HCT116 (cell line): Measurements from ENCODE around the gene CXADR. TPM values are rescaled to one million over a fixed set of nuclear protein-coding genes. Genes with fewer than 3 reads are reported as not detected.
"Not testable (repeated sequence)": the region's sequence is repeated elsewhere in the genome, so short reads cannot be mapped to it uniquely, and the experiment has no call there.

Experiments used
- ATAC-seq: fragments of 200-7000 bp; cut with Tn5 transposase; 2 replicates; pipeline ENCODE4 v1.9.1; 2020; ENCODE audit warnings: mild to moderate bottlenecking, moderate library complexity
- BruUV-seq: library from RNA; stranded (reverse); fragments of 400-500 nt; replicated peaks from 2 replicates; lab custom pipeline; 2021; lab: Mats Ljungman, UMichigan
- CTCF ChIA-PET: fragments of 300-600 bp; sonication (Branson Sonifier 250); formaldehyde crosslinking; loops from one replicate; lab custom pipeline; 2021; ENCODE audit warnings: antibody characterized with exemption; lab: Charles Lee
- POLR2A ChIA-PET: fragments of 300-600, 350-600 bp; sonication (Branson Sonifier 250); formaldehyde crosslinking; loops from one replicate; lab custom pipeline; 2021; ENCODE audit warnings: antibody characterized with exemption; lab: Charles Lee
- RAD21 ChIA-PET, 2 experiments: fragments of 300-600 bp; sonication (Branson Sonifier 250); formaldehyde crosslinking; loops; one replicate each; lab custom pipeline; 2023; ENCODE audit warnings: low total read pairs in 2 of 2; ENCODE audit not compliant: uncharacterized antibody in 2 of 2, unreplicated experiment in 2 of 2, low non-redundant PET in 1 of 2; lab: Charles Lee
- DNase-seq: peaks from one replicate; pipeline ENCODE4 v3.0.0-alpha.2; 2010; ENCODE audit warnings: low read depth, low spot score
- H2AFZ ChIP-seq: fragments of 200-600 bp; shearing (Covaris generic), sonication (generic); 2 replicates; pipeline ENCODE4 v1.6.1; 2017; ENCODE audit warnings: low read depth, mixed run types, mixed read lengths, antibody characterized with exemption, low read length; ENCODE audit not compliant: poor library complexity, severe bottlenecking
- H3K27ac ChIP-seq: 2 replicates; pipeline ENCODE4 v1.5.1; 2012; ENCODE audit warnings: low read depth, low read length
- H3K27me3 ChIP-seq: fragments of 200-600 bp; sonication (generic); 2 replicates; pipeline ENCODE4 v1.6.1; 2016; ENCODE audit warnings: mixed run types, low read length, mixed read lengths; ENCODE audit not compliant: insufficient read depth
- H3K36me3 ChIP-seq, 2 experiments: fragments of 200-500 bp in 1 of 2; fragments of 200-600 bp in 1 of 2; sonication (Bioruptor generic) in 1 of 2; sonication (generic) in 1 of 2; 2 replicates each; pipeline versions ENCODE4 v1.5.1 to v1.6.1; 2014 to 2016; ENCODE audit warnings: low read length in 2 of 2, inconsistent platforms in 1 of 2, mixed read lengths in 1 of 2, mixed run types in 1 of 2; ENCODE audit not compliant: insufficient read depth in 2 of 2, control insufficient read depth in 1 of 2
- H3K4me1 ChIP-seq, 2 experiments: fragments of 200-600 bp in 1 of 2; sonication (generic) in 1 of 2; 2 replicates each; pipeline versions ENCODE4 v1.5.1 to v1.6.1; 2012 to 2017; ENCODE audit warnings: low read length in 2 of 2, inconsistent platforms in 1 of 2, mild to moderate bottlenecking in 1 of 2, mixed read lengths in 1 of 2, mixed run types in 1 of 2, moderate library complexity in 1 of 2; ENCODE audit not compliant: insufficient read depth in 2 of 2, control insufficient read depth in 1 of 2
- H3K4me2 ChIP-seq: fragments of 200-600 bp; sonication (generic); 2 replicates; pipeline ENCODE4 v1.6.1; 2017; ENCODE audit warnings: mixed run types, low read length, mixed read lengths
- H3K4me3 ChIP-seq, 2 experiments: fragments of 200-600 bp in 1 of 2; sonication (generic) in 1 of 2; replicated peaks in 1 of 2; 2 replicates each; pipeline ENCODE4 v1.5.1; 2011 to 2016; ENCODE audit warnings: low read length in 2 of 2, control low read depth in 1 of 2, low read depth in 1 of 2, mild to moderate bottlenecking in 1 of 2, mixed read lengths in 1 of 2, mixed run types in 1 of 2
- H3K79me2 ChIP-seq: fragments of 200-600 bp; sonication (generic); 2 replicates; pipeline ENCODE4 v1.6.1; 2017; ENCODE audit warnings: mild to moderate bottlenecking, mixed run types, low read length, moderate library complexity, mixed read lengths; ENCODE audit not compliant: insufficient read depth
- H3K9ac ChIP-seq: fragments of 200-600 bp; sonication (generic); 2 replicates; pipeline ENCODE4 v1.6.1; 2016; ENCODE audit warnings: low read length, mixed read lengths
- H3K9me2 ChIP-seq: fragments of 200-600 bp; sonication (generic), shearing (Covaris generic); 2 replicates; pipeline ENCODE4 v1.6.1; 2017; ENCODE audit warnings: mixed run types, mild to moderate bottlenecking, moderate library complexity; ENCODE audit not compliant: insufficient read depth
- H3K9me3 ChIP-seq, 2 experiments: fragments of 200-500 bp in 1 of 2; fragments of 200-600 bp in 1 of 2; sonication (Bioruptor generic) in 1 of 2; sonication (generic) in 1 of 2; 2 replicates each; pipeline ENCODE4 v1.6.1; 2014 to 2017; ENCODE audit warnings: low read length in 2 of 2, mixed read lengths in 2 of 2, inconsistent platforms in 1 of 2, low read depth in 1 of 2, mild to moderate bottlenecking in 1 of 2, mixed run types in 1 of 2, moderate library complexity in 1 of 2; ENCODE audit not compliant: control insufficient read depth in 1 of 2, insufficient read depth in 1 of 2
- H4K20me1 ChIP-seq: fragments of 200-600 bp; sonication (generic), shearing (Covaris generic); 2 replicates; pipeline ENCODE4 v1.6.1; 2017; ENCODE audit warnings: mixed run types, mild to moderate bottlenecking, moderate library complexity; ENCODE audit not compliant: insufficient read depth
- CBX3 ChIP-seq: IDR thresholded peaks from 2 replicates; pipeline ENCODE4 v1.6.1; 2012; ENCODE audit warnings: low read depth
- EGR1 ChIP-seq: IDR thresholded peaks from 2 replicates; pipeline ENCODE4 v1.6.1; 2012; ENCODE audit warnings: low read depth
- SIN3A ChIP-seq: IDR thresholded peaks from 2 replicates; pipeline ENCODE4 v1.6.1; 2012; ENCODE audit warnings: low read depth
- SP1 ChIP-seq: IDR thresholded peaks from 2 replicates; pipeline ENCODE4 v1.6.1; 2012; ENCODE audit warnings: low read depth
- TCF7L2 ChIP-seq: IDR thresholded peaks from 2 replicates; pipeline ENCODE4 v1.7.0; 2011; ENCODE audit warnings: borderline replicate concordance, inconsistent platforms; ENCODE audit not compliant: insufficient read depth, insufficient read length; ENCODE audit errors: extremely low read depth
- YY1 ChIP-seq: IDR thresholded peaks from 2 replicates; pipeline ENCODE4 v1.6.1; 2011; ENCODE audit warnings: low read length, low read depth, moderate library complexity, mild to moderate bottlenecking; ENCODE audit not compliant: insufficient replicate concordance; ENCODE audit errors: extremely low read depth
- intact Hi-C: fragments of 100-400 bp; cut with micrococcal nuclease; formaldehyde crosslinking; loops from 2 replicates; pipeline ENCODE4 v1.10.0; 2022
- total RNA-seq: library from RNA; stranded (reverse); gene quantifications from one replicate; pipeline ENCODE4 v1.2.1, GENCODE V29; 2021; ENCODE audit not compliant: unreplicated experiment

The CXADR gene
- total RNA-seq, 1 experiment from 2014 or later = 21.6 TPM

- BruUV-seq = no TSS peak
- H3K9ac ChIP-seq = no peak overlapping the region
- DNase-seq (no peak), ATAC-seq (no peak)
- H3K36me3 ChIP-seq = no peaks in the 10 kb centered on the region
- H4K20me1 ChIP-seq = no peaks in the 10 kb centered on the region
- H3K4me2 ChIP-seq = no peak overlapping the region
- TF ChIP-seq YY1 (no peak), SIN3A (no peak), SP1 (no peak), EGR1 (no peak), TCF7L2 (no peak), CBX3 (no peak)
- no peak overlapping the region for H2AFZ ChIP-seq
- no peaks in the 10 kb centered on the region for H3K9me2 ChIP-seq
- H3K4me3 ChIP-seq = no peak overlapping the region
- H3K4me1 ChIP-seq = no peaks in the 10 kb centered on the region
- H3K9me3 ChIP-seq = no peaks in the 10 kb centered on the region
- RAD21 ChIA-PET = no interaction called here
- intact Hi-C loops = no loop called here
- POLR2A ChIA-PET = no interaction called here
- no peaks in the 10 kb centered on the region for H3K79me2 ChIP-seq
- H3K27ac ChIP-seq = no peak overlapping the region
- CTCF ChIA-PET = no interaction called here
- no peaks in the 10 kb centered on the region for H3K27me3 ChIP-seq
These were observed 36.8 kb upstream of the CXADR start for GRCh38 chr21:17476006-17476405.

DNA sequence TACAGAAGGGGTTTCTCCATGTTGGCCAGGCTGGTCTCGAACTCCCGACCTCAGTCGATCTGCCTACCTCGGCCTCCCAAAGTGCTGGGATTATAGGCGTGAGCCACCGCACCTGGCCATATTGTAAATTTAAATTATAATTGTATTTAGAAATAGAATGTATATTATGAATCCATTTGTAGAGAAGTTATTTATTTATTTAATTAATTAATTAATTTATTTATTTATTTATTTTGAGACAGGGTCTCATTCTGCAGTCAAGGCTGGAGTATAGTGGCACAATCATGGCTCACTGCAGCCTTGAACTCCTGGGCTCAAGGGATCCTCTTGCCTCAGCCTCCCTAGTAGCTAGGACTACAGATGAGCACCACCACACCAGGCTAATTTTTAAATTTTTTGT lies 34.7 kb upstream of the CXADR start:
- POLR2A ChIA-PET, ATAC-seq, intact Hi-C loops, H3K27ac ChIP-seq, H3K36me3 ChIP-seq, H3K4me3 ChIP-seq, H3K9me3 ChIP-seq, H3K9me2 ChIP-seq, H3K27me3 ChIP-seq, H3K79me2 ChIP-seq, H3K4me2 ChIP-seq, H3K4me1 ChIP-seq, RAD21 ChIA-PET, CTCF ChIA-PET, BruUV-seq, H4K20me1 ChIP-seq, H2AFZ ChIP-seq, DNase-seq, H3K9ac ChIP-seq: not testable (repeated sequence)
